ENCODE data around the gene BMPER. TPM values are rescaled to one million over a fixed set of nuclear protein-coding genes. Genes with fewer than 3 reads are reported as not detected.

The BMPER gene
- total RNA-seq, 1 experiment from 2014 or later: 0.50 TPM

DNA sequence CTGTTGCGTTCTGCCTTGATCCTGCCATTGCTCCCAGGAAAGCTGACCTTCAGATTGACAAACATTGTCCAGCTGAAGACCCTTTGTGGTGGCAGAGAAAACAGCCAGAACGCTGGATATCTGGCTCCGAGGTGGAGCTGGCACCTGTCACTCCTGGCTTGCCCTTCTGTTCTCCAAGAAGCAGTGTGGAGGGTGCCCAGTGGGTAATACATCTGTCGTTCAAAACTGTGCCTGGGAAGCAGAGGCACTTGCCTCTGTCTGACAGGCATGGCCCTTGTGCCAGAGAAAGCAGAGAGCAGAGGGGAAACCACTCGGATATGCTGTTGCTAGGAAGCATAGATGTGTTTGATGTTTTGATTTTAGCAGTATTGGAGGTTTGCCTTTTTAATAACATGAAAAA lies 231.4 kb downstream of the BMPER start:
- H3K36me3 ChIP-seq (ENCODE audit: low read depth): no peaks in the 10 kb centered on the region
- H3F3A ChIP-seq (ENCODE audit: insufficient read depth, low read depth): no peaks in the 10 kb centered on the region
- H3K4me2 ChIP-seq: no peak overlapping the region
- intact Hi-C loops (cut with micrococcal nuclease; ENCODE audit: unreplicated experiment): no loop called here
- no peak overlapping the region for H3K4me3 ChIP-seq
- H3K27ac ChIP-seq: no peak overlapping the region
- no peaks in the 10 kb centered on the region for H3K4me1 ChIP-seq (replicated peaks; ENCODE audit: insufficient read depth)
- no peaks in the 10 kb centered on the region for H3K79me2 ChIP-seq (ENCODE audit: low read depth)
- H2AFZ ChIP-seq: no peak overlapping the region
- no TSS peak for BruUV-seq (replicated peaks)
- ChIA-PET CTCF (interaction anchor here (0.6 kb wide), 1 partner anchor 99 kb away, joined by 3 read pairs; no protein-coding TSS in a partner anchor), POLR2A (ENCODE audit: unreplicated experiment) (no interaction called here)
- peaks cover 5% of the 10 kb centered on the region; the same call in 1 of the 2 replicates for H3K27me3 ChIP-seq (ENCODE audit: insufficient read depth, low read depth)
- H4K20me1 ChIP-seq (ENCODE audit: insufficient read depth): no peaks in the 10 kb centered on the region
- TF ChIP-seq, protein P1, sequence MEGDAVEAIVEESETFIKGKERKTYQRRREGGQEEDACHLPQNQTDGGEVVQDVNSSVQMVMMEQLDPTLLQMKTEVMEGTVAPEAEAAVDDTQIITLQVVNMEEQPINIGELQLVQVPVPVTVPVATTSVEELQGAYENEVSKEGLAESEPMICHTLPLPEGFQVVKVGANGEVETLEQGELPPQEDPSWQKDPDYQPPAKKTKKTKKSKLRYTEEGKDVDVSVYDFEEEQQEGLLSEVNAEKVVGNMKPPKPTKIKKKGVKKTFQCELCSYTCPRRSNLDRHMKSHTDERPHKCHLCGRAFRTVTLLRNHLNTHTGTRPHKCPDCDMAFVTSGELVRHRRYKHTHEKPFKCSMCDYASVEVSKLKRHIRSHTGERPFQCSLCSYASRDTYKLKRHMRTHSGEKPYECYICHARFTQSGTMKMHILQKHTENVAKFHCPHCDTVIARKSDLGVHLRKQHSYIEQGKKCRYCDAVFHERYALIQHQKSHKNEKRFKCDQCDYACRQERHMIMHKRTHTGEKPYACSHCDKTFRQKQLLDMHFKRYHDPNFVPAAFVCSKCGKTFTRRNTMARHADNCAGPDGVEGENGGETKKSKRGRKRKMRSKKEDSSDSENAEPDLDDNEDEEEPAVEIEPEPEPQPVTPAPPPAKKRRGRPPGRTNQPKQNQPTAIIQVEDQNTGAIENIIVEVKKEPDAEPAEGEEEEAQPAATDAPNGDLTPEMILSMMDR (conservative IDR thresholded peaks at IDR 0.05): no peak
- TF ChIP-seq EZH2 (IDR thresholded peaks at IDR 0.05; ENCODE audit: low read depth): no peak
- DNase-seq: no peak
- no peaks in the 10 kb centered on the region for H3K9me3 ChIP-seq (ENCODE audit: insufficient read depth, low read depth)
- 0 out of 2 replicates have a peak, but pooled peaks cover 3% of the 10 kb centered on the region for H3K9me2 ChIP-seq (ENCODE audit: insufficient read depth)

DNA sequence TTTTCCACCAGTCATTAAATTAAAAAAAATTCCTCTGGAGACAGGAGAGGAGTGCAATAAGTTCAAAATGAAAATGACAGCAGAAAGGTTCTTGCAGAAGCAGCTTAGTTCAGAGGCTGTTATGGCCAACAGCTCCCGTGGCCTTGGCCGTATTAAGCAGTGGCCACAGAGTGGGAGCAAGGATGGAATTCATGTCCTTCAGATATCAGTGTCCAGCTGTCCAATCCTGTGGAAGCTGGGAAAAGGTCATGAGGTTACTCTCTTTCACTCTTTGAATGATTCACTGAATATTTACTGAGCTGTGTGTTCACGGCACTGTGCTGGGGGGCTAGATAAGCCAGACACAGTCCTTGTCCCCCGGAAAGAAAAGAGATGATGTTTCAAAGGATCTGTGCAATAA lies 231.8 kb downstream of the BMPER start:
- intact Hi-C loops (cut with micrococcal nuclease; ENCODE audit: unreplicated experiment): no loop called here
- ChIA-PET POLR2A (ENCODE audit: unreplicated experiment) (no interaction called here), CTCF (no interaction called here)

DNA sequence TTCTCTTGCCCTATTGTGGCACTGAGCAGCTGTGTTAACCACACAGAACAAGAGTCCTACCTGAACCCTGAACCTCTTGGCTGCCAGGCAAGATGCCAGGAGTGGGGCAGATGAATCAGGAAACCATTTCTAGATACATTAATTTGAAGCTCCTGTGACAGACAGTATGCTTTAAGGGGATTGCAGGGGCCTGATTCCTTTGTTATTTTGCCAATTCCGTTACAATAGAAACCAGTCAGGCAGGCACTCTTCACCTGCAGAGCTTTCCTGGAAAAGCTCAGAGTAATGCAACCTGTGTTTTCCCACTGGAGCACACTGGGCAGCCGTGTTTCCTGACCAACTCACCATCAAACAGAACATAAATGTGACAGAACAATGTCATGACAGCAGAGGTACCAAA lies 233.1 kb downstream of the BMPER start:
- no peak overlapping the region for H3K4me2 ChIP-seq
- H3K36me3 ChIP-seq (ENCODE audit: low read depth): no peaks in the 10 kb centered on the region
- peaks cover 5% of the 10 kb centered on the region; the same call in 1 of the 2 replicates for H3K27me3 ChIP-seq (ENCODE audit: insufficient read depth, low read depth)
- TF ChIP-seq, protein P1 (conservative IDR thresholded peaks at IDR 0.05): no peak
- no peak for TF ChIP-seq EZH2 (IDR thresholded peaks at IDR 0.05; ENCODE audit: low read depth)
- ChIA-PET CTCF (no interaction called here), POLR2A (ENCODE audit: unreplicated experiment) (no interaction called here)
- 0 out of 2 replicates have a peak, but pooled peaks cover 3% of the 10 kb centered on the region for H3K9me2 ChIP-seq (ENCODE audit: insufficient read depth)
- H3K4me1 ChIP-seq (replicated peaks; ENCODE audit: insufficient read depth): no peaks in the 10 kb centered on the region
- no peak overlapping the region for H3K4me3 ChIP-seq
- no peaks in the 10 kb centered on the region for H3F3A ChIP-seq (ENCODE audit: insufficient read depth, low read depth)
- no peak for DNase-seq
- no peak overlapping the region for H3K27ac ChIP-seq
- H3K79me2 ChIP-seq (ENCODE audit: low read depth): no peaks in the 10 kb centered on the region
- no peaks in the 10 kb centered on the region for H3K9me3 ChIP-seq (ENCODE audit: insufficient read depth, low read depth)
- no TSS peak for BruUV-seq (replicated peaks)
- H4K20me1 ChIP-seq (ENCODE audit: insufficient read depth): no peaks in the 10 kb centered on the region
- intact Hi-C loops (cut with micrococcal nuclease; ENCODE audit: unreplicated experiment): no loop called here
- no peak overlapping the region for H2AFZ ChIP-seq

More for the DNA sequence above, 231.8 kb downstream of the BMPER start:
- BruUV-seq (replicated peaks): no TSS peak
- Histone ChIP-seq H2AFZ (no peak overlapping the region), H3K27ac (no peak overlapping the region), H3K27me3 (ENCODE audit: insufficient read depth, low read depth) (peaks cover 5% of the 10 kb centered on the region; the same call in 1 of the 2 replicates), H3K9me2 (ENCODE audit: insufficient read depth) (0 out of 2 replicates have a peak, but pooled peaks cover 3% of the 10 kb centered on the region), H3K36me3 (ENCODE audit: low read depth) (no peaks in the 10 kb centered on the region), H3K4me3 (no peak overlapping the region), H3F3A (ENCODE audit: insufficient read depth, low read depth) (no peaks in the 10 kb centered on the region), H3K4me2 (no peak overlapping the region), H3K79me2 (ENCODE audit: low read depth) (no peaks in the 10 kb centered on the region), H4K20me1 (ENCODE audit: insufficient read depth) (no peaks in the 10 kb centered on the region), H3K4me1 (replicated peaks; ENCODE audit: insufficient read depth) (no peaks in the 10 kb centered on the region), H3K9me3 (ENCODE audit: insufficient read depth, low read depth) (no peaks in the 10 kb centered on the region)
- DNase-seq: no peak
- TF ChIP-seq EZH2 (IDR thresholded peaks at IDR 0.05; ENCODE audit: low read depth): no peak
- TF ChIP-seq, protein P1 (conservative IDR thresholded peaks at IDR 0.05): no peak
